BJ (cell line): Measurements from ENCODE around the gene LUZP2. TPM values are rescaled to one million over a fixed set of nuclear protein-coding genes. Genes with fewer than 3 reads are reported as not detected.

ENCODE experiments used
- CTCF ChIA-PET: fragments of 350-600 bp; formaldehyde crosslinking; extraction: SDS; loops from one replicate; lab custom pipeline; 2021; ENCODE audit warnings: antibody characterized with exemption, inconsistent platforms; lab: Yijun Ruan, JAX
- POLR2A ChIA-PET: fragments of 300-600 bp; sonication (Branson Sonifier 250); formaldehyde crosslinking; extraction: SDS; loops from one replicate; lab custom pipeline; 2021; ENCODE audit warnings: antibody characterized with exemption; lab: Charles Lee
- DNase-seq: peaks from one replicate; pipeline ENCODE4 v3.0.0-alpha.2; 2011; ENCODE audit warnings: low read depth
- H3K27me3 ChIP-seq: 2 replicates; pipeline ENCODE4 v1.6.0; 2011; ENCODE audit warnings: low read length; ENCODE audit not compliant: control insufficient read depth, insufficient read depth
- H3K36me3 ChIP-seq: 2 replicates; pipeline ENCODE4 v1.5.1; 2011; ENCODE audit warnings: low read length; ENCODE audit not compliant: control insufficient read depth, insufficient read depth
- H3K4me3 ChIP-seq: 2 replicates; pipeline ENCODE4 v1.5.1; 2011; ENCODE audit warnings: low read depth, mild to moderate bottlenecking, control low read depth, low read length
- CTCF ChIP-seq: IDR thresholded peaks from 2 replicates; pipeline ENCODE4 v1.5.1; 2011; ENCODE audit warnings: low read depth, mild to moderate bottlenecking, control low read depth, inconsistent platforms, low read length, moderate library complexity; ENCODE audit not compliant: insufficient read depth
- polyA plus RNA-seq: library from polyadenylated mRNA; depleted of rRNA; stranded (reverse); fragments of >200 nt; gene quantifications from 2 replicates; pipeline ENCODE4 v1.2.3, GENCODE V29; 2011

The LUZP2 gene
- polyA plus RNA-seq, 1 experiment = 0.05 TPM

DNA sequence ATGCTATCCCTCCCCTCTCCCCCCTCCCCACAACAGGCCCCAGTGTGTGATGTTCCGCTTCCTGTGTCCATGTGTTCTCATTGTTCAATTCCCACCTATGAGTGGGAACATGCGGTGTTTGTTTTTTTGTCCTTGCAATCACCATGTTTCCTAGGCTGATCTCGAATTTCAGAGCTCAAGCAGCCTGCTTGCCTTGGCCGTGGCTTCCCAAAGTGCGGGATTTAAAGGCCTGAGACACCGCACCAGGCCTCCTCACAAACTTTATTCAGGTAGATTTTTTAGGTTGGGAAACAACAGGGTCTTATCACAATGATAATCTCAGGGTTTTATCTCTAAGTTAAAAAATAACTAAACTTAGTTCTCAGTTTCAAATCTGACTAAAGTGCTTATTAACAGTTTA is 125.4 kb downstream of the LUZP2 start:
- DNase-seq = no peak
- no peaks in the 10 kb centered on the region for H3K27me3 ChIP-seq
- H3K4me3 ChIP-seq = no peak overlapping the region
- H3K36me3 ChIP-seq = no peaks in the 10 kb centered on the region
- POLR2A ChIA-PET = no interaction called here
- TF ChIP-seq CTCF = no peak
- CTCF ChIA-PET = no interaction called here

- no peak overlapping the region for H3K4me3 ChIP-seq
- CTCF ChIA-PET = no interaction called here
- TF ChIP-seq CTCF = no peak
These were observed 126.3 kb downstream of the LUZP2 start for GRCh38 chr11:24623121-24623520.

GRCh38 chr11:24624432-24624831 is 127.6 kb downstream of the LUZP2 start:
- CTCF ChIA-PET = no interaction called here
- DNase-seq = no peak
- Histone ChIP-seq H3K4me3 (no peak overlapping the region), H3K27me3 (no peaks in the 10 kb centered on the region), H3K36me3 (no peaks in the 10 kb centered on the region)
- POLR2A ChIA-PET = no interaction called here
- TF ChIP-seq CTCF = no peak

More at GRCh38 chr11:24623121-24623520, 126.3 kb downstream of the LUZP2 start:
- Histone ChIP-seq H3K27me3 (no peaks in the 10 kb centered on the region), H3K36me3 (no peaks in the 10 kb centered on the region)
- no peak for DNase-seq
- POLR2A ChIA-PET = no interaction called here

GRCh38 chr11:24625975-24626374 is 129.1 kb downstream of the LUZP2 start:
- TF ChIP-seq CTCF = no peak
- CTCF ChIA-PET = no interaction called here
- no peak for DNase-seq
- Histone ChIP-seq H3K27me3 (no peaks in the 10 kb centered on the region), H3K36me3 (no peaks in the 10 kb centered on the region), H3K4me3 (no peak overlapping the region)
- POLR2A ChIA-PET = no interaction called here

- DNase-seq = no peak
- no peak for TF ChIP-seq CTCF
- Histone ChIP-seq H3K36me3 (no peaks in the 10 kb centered on the region), H3K4me3 (no peak overlapping the region), H3K27me3 (no peaks in the 10 kb centered on the region)
- ChIA-PET CTCF (no interaction called here), POLR2A (no interaction called here)
These were observed 131.4 kb downstream of the LUZP2 start for GRCh38 chr11:24628224-24628776.
